ENCODE data around the gene OSTN.
A peak's percentile ranks its signal among the peaks of the same experiment; 100 is the strongest.
"Not testable (repeated sequence)": the region's sequence is repeated elsewhere in the genome, so short reads cannot be mapped to it uniquely, and the experiment has no call there.

OSTN gene

DNA sequence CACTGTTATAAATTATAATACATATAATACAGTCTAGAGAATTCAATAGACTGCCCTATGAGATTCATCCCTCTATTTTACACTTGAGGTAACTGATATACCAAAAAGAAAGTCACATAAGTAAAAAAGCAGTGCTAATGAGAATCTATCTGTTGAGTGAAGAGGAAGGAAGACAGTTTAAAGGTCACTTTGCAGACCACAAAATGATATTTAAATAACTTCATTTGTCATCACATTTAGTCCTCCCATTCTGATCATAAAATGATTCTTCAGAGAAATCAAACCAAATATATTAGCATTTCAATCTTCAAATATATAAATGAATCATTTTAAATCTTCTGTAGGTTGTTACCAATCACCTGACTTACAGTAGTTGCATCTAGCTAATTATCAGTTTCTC is 69.7 kb downstream of the OSTN start:
- DNase-seq, result no peak

DNA sequence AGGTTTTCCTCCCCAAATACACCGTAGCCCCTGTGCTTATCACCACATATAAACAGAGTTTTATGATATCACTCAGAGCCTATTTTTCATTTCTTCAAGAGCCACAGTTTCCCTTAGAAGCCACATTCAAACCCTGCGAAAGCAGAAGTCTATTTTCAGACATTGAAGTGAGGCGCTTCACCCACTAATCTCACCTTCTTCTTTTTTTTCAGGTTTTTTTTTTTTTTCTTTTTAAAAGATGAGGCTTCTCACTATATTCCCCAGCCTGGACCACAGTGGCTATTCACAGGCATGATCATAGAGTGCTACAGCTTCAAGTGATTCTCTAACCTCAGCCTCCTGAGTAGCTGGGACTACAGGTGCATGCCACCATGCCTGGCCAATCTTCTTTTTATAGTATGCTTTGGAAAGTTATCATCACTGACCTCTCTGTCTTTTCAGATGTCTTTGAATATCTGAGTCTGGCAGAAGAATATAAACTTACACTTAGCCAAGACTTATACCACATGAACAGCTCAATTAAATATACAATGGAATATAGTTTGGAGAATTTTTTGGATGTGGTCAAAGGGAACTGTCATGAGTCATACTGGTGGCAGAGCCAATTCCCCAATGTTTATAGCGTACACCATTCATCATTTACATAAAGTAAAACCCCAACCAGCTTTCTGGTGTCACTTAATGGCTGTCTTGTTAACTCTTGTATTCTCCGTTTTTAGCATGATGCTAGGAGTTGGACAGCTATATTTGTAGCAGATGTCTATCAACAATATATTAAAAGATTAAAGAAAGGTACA is 70.4 kb downstream of the OSTN start:
- DNase-seq, result no peak

DNA sequence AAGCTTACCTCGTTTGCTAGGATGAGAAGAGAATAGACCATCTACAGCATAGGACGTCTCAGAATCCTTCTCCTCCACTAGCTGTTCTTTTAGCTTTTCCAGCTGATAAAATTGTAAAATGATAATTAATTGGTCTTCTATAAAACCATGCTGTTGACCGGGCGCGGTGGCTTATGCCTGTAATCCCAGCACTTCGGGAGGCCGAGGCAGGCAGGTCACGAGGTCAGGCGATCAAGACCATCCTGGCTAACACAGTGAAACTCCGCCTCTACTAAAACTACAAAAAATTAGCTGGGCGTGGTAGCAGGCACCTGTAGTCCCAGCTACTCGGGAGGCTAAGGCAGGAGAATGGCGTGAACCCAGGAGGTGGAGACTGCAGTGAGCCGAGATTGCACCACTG is 76.2 kb downstream of the OSTN start:
- not testable (repeated sequence) for DNase-seq

DNA sequence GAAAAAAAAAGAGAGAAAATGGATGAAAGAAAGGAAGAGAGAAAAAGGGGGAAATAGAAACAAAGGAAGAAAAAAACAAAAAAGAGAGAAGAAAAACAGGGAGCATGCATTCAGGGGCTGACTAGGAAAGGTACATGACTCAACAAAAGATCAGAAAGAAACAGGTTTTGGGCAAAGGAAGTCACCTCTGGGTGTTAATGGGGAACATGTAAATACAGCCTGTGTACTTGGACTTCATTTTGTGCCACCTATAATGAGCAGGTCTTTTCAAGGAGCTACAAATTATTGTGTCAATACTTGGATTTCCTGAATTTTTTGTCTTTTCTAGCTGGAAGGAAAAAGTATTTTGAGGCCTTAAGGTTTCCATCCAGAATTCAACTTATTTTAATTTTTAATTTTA is 76.7 kb downstream of the OSTN start:
- peak; percentile 15 for DNase-seq

DNA sequence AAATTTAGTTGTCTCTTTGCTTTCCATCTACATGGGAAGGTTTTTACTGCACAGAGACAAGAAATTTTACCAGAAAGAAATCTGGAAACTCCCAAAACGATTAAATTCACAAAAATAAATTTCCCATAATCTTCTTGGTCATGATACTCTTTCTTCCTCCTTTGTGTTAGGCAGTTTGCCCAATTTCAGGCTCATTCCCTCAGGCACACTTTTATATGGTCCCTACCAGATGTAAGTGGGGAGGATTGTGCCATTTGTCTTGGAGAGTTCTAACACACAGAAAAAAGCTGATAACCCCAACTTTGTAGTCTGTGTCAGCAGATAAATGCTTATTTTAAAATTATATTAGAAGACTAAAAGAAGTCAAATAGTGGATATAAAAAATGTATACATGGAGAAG is 81.1 kb downstream of the OSTN start:
- DNase-seq, result no peak

DNA sequence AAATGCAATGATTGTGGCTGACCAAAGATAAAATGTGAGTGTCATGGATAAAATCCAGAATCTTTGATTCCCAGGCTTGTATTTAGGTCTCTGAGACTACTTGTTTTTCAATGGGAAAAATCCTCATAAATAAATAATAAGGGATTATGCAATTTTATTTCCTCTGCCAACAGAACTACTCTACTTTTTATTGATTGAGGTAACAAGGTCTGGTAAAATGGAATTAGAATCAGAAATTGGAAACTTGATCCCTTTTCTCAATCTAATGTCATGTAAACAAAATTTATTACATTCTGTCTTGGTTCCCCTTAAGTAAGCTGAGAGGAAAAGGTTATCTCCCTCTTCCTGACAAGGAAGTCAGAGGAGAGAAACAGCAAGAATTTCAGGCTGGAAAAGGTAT is 81.8 kb downstream of the OSTN start:
- no peak for DNase-seq

DNA sequence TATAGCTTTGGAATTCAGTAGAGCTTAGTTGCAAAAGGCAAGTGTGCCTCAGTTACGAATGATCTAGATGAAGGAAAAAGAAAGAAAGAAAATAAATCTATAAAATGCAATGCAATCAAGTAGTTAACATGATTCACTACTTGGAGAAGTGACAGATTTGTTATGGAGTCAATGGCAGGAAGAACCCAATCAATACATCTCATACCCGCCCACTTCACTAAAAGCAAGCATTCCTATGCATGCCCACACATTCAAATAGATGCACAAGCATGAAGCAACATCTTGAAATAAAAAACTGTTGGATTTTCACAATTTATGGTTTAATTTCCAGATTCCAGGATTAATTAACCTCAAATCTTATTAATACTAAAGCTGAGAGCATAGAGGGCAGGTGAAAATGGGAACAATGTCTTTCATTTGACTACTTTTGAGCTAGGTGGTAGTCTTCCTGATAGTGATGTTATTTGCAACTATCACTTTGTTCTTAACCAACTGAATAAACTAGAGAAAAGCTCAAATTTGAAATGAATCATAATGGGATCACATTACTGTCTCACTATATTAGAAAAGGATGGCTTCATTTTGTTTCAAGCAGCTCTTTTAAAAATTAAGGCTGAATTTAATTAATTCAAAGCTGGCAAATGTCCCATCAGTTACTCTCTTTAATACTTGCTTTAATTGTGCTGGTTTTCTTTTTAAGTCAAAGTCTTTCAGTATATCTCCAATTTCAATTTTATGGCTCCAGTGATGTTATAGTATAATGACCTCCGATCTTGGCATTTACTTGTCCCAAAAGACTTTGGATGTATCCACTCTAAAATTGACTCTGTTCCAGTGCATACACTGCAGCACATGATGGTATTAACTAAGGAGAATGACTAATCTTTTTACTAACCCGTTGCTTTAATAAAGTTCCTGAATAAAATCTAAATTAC is 83.5 kb downstream of the OSTN start:
- DNase-seq, result no peak

DNA sequence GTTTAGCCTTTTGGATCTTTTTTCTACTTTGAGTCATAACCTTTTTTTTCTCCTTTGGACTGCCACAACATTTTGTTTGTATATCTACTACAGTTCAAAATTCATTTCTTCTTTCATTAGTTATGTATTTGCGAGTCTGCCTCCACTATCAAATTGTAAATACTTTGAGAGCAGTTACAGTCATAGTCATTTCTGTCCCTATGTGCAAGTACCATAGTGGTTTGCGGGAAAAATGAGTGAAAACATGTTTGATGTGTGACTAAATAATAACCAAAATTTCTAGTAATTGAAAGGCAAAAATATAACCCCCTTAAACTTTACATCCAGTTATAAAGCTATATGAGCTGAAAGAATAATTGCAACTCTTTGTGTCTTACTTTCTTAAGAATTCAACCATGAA is 84.4 kb downstream of the OSTN start:
- DNase-seq, result no peak

DNA sequence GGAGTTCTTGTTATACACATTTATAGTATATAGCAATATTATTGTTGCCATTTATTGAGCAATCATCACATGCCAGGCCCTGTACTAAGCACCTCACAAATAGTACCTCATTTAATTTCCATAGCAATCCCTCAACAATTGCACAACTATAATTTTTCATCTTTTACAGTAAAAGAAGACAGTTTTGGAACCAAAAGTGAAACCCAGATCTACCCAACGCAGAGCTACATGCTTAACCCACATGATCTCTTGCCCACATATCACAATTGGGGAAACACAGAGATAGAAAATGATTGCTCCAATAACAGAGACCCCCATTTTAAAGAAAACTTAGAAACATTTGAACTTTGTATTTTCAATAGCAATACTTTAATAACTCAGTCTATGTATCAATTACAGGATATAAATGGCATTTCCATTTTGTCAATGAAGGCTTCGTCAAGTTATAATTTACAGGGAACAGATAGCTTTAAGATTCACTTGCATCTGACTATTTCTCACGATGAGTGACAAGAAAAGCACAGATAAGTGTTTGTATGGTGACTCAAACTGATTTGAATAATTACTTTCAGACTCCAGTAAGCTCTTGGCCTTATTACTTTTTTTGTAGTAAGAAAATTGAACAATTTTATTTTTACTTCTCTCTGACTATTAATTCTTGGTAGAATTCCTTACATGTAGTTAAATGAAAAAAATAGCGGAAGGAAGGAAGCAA is 91.4 kb downstream of the OSTN start:
- DNase-seq, result no peak

DNA sequence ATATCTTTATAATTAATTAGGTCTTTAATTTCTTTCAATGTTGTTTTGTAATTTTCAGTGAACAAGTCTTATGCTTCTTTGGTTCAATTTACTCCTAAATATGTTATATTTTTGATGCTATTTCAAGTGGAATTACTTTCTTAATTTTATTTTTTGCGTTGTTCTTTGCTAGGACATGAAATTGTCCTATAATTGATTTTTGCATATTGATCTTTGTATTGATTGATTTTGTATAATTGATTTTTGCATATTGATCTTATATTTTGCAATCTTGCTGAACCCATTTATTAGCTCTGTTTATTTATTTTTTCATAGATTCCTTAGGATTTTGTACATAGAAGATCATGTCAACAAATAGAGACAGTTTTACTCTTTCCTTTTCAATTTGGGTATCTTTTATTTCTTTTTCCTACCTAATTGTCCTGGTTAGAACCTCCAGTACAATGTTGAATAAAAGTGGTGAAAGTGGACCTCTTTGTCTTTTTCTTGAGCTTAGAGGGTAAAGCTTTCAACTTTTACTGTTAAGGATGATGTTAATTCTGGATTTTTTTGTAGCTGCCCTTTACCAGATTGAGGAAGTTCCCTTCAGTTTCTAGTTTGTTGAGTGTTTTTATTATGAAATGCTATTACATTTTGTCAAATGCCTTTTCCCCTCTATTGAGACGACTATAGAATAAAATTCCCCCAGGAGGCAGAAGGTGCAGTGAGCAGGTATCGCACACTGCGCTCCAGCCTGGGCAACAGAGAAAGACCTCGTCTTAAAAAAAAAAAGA is 93.4 kb downstream of the OSTN start:
- DNase-seq, result no peak

DNA sequence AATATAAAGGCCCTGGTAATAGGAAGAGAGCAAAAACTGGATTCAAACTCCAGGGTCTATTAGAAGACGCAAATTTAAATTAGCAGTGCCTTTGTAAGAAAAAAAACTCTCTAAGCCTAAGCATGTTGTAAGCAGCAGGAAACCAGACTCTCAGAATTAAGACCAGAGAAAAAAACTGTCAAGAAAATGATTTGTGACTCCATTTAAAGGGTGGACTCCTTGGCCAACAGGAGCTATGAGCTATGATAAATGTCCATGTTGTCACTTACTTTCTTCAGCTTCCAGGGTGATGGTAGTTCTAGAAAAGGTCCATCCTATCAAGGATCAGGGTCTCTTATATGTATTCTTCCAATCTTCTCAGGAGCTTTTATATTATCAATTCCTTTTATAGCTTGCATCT is 95.2 kb downstream of the OSTN start:
- DNase-seq, result no peak

DNA sequence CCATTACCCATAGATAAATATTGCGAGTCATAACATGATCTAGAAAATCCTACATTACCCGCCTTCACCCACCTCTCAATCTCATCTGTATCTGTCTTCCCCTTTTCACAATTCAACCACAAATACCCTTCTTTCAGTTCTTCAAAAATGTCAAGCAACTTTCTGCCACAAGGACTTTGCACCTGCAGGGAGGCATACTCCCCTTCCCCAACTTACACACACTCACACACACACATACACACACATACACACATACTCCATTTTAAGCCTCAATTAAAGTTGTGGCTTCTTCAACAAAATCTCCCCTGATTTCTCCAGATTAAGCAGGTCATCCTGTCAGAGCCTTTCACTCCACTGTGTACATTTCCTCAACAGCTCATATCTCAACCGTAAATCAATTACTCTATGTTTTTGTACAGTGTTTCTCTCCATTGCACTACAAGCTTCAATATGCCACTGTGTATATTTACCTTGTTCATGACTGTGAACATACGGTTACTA is 97.0 kb downstream of the OSTN start:
- peak; percentile 54 for DNase-seq

DNA sequence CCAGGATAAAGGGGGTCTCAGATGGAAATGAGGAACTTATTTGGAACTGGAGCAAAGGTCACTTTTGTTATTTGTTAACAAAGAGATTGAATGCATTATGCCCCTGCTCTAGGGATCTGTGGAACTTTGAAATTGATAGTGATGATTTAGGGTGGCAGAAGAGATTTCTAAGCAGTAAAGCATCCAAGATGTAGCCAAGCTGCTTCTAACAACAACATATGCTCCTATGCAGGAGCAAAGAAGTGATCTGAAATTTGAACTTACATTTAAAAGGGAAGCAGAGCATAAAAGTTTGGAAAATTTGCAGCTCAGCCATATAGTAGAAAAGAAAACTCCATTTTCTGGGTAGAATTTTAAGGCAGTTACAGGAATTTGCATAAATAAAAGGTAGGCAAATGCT is 99.8 kb downstream of the OSTN start:
- no peak for DNase-seq

DNA sequence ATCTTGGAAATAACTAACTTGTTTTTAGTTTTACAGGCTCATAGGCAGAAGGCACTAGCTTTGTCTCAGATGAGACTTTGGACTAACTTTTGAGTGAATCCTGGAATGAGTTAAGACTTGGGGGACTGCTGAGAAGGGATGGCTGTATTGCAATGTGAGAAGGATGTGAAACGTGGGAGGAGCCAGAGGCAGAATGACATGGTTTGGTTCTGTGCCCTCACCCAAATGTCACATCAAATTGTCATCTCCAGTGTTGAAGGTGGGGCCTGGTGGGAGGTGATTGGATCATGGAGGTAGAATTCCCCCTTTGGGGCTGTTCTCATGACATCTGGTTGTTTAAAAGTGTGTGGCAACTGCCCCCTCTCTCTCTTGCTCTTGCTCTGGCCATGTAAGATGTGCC is 101.4 kb downstream of the OSTN start:
- DNase-seq, result no peak

DNA sequence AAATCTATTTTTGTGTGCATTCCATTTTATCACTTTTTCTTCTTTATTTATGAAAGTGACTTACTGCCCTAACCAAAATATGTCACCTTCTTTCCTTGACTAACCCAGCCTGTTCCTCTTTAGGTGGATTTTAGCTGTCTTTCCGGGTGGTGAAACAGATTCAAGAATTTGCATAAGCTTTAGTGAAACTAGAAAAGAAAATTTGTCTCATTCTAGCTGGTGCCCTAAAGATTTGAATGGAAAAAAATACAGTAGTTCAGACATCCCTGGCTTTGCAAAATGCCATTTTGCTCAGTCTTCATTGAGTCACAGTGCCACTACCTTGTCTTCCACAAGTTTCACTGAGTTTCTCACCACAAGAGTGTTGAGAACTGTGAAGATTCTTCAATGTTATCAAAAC is 102.0 kb downstream of the OSTN start:
- no peak for DNase-seq

DNA sequence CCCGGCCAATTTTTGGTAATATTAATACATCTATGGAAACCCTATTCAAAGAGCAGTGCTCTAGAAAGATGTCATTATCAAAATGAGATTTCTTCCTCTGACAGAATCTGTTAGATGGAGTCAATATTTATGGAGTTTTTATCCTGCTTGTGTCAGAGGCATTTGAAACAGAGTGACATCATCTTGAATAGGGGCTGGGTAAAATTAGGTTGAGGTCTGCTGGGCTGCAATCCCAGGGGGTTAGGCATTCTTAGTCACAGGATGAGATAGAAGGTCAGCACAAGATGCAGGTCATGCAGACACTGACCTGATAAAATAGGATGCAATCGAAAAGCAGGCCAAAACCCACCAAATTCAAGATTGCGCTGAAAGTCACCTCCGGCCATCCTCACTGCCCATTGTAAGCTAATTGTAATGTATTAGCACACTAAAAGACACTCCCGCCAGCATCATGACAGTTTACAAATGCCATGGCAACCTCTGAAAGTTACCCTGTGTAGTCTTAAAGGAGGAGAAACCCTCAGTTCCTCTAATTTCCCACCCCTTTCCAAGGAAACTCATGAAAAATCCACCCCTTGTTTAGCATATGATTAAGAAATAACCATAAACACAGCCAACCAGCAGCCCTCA is 102.9 kb downstream of the OSTN start:
- DNase-seq, result no peak

DNA sequence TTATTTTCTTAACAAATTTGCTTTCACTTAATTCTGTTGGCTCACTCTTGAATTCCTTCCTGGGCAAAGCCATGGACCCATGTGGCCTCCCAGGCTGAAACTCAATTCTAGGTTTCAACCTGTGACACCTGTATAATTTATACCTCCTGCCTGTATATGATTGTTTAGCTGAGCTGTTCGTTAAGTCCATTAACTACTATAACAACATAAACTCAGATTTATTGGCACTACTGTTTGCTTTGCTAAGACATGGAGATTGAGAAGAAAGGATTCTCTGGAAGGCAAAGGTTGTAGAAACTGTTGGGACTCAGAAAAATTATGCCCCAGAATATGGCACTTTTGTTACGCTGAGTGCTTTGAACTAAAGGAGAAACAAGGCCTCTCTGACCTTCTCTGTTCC is 103.4 kb downstream of the OSTN start:
- no peak for DNase-seq

DNA sequence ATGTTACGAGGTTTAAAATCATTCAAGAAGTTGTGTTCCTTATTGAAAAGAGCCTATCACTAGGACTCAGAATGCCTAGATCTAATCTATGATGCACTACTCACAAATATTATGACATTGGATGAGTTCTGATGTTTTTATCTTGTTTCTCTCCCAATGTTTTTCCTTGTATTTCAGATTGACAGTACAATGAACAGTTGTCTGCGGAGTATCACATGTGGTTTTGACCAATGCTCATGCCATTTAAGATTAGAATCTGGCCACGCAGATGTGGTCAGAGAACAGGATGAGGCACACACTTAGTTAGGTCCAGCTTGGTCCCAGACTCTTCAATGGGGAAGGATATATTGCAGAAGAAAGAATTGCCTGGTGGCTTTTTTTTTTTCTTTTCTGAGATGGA is 104.6 kb downstream of the OSTN start:
- no peak for DNase-seq

DNA sequence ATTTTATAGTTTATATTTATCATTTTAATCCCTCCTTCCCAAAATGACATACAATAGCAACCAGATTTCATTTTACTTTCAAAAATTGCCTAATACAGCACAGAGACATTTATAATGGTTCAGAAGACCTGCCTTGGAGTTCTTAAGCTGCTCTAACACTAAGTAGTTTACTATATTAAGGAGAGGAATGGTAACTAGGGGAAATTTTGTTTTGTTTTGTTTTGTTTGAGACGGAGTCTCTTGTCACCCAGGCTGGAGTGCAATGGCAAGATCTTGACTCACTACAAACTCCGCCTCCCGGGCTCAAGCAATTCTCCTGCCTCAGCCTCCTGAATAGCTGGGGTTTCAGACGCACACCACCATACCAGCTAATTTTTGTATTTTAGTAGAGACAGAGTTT is 107.4 kb downstream of the OSTN start:
- DNase-seq, result no peak

DNA sequence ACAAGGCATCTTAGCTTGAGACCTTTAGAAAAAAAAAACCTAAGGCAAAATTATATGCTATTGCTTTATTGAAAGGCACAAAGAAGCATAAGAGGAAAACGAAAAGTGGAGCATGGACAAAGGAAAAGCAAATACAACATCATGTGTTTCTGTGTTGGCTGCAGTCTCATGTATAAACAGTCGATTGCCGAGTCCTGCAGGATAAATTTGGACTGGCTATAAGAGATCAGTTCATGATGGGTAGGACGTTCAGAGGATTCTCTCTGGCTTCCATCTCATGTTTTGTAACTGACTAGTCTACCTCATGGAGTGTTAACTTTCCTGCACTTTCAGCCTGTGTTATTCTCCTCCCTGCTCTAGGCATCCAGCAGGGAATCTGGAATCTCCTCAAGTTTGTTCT is 108.3 kb downstream of the OSTN start:
- DNase-seq, result no peak

DNA sequence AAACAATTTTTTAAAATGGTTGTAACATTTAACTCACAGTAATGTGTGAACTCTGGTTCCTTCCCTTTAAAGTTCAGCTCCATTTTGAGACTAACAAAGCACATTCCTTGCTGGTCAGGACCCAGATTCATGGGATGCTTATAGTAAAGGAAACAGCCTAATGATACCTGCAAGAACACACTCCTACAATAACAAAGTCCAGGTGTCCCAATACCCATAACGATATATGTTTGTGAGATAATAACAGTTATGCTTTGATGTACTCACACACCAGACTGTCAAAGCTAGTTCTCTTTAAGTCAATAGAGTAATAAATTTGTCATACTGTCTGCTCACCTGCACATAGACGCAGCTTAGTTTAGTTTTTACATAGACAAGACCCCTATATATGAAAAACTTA is 114.3 kb downstream of the OSTN start:
- DNase-seq, result no peak

DNA sequence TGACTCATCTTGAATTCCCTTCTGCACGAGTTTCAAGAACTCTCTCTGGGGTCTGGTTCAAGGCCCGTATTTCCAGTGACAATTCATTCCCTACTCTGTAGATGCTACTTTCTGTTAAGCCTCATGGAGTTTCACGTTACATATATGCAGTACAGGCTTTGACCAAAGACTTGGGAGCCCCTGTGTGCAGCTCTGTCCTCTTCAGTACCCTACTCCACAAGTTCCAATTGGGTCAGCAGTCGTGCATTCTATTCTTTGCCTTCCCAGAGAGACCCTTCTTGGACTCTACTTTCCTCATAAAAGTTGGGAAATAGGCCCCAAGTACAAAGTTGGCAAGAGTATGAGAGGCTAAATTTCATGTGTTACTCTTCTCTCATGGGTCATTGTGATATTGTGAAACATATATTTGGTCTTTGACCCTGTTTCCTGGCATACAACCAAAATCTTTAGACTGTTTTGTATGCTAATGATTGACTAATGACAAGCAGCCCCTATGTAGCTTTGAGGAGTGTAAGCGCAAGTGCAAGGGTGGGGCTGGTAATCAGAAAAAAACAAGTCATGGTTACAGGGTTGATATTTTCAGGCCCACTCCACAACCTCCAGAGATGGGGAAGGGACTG is 115.2 kb downstream of the OSTN start:
- no peak for DNase-seq
